Right lobe of liver (tissue), 6 donors: ENCODE results near the gene FAM227B. TPM values are rescaled to one million over a fixed set of nuclear protein-coding genes. Genes with fewer than 3 reads are reported as not detected.
A peak's percentile ranks its signal among the peaks of the same experiment; 100 is the strongest.

Source experiments
- ATAC-seq, 4 donors: fragments of 200-7000 bp; cut with Tn5 transposase; one replicate each; pipeline ENCODE4 v1.9.1; 2020; ENCODE audit warnings: mild to moderate bottlenecking in 4 of 4, moderate library complexity in 4 of 4
- DNase-seq, 3 donors: peaks; one replicate each; pipeline ENCODE4 v3.0.0-alpha.2; 2020
- H3K27ac ChIP-seq, 3 donors: fragments of 200-600 bp; one replicate each; pipeline ENCODE4 v1.8.0; 2022
- H3K27me3 ChIP-seq, 2 donors: fragments of 200-600 bp; one replicate each; pipeline ENCODE4 v1.8.0; 2022
- H3K36me3 ChIP-seq, 4 donors: fragments of 200-600 bp; sonication (generic) in 1 of 4; one replicate each; pipeline versions ENCODE4 v1.5.1 to v1.8.0; 2017 to 2022; ENCODE audit warnings: control low read depth in 1 of 4
- H3K4me1 ChIP-seq, 4 donors: fragments of 200-600 bp; sonication (generic) in 1 of 4; one replicate each; pipeline versions ENCODE4 v1.5.1 to v1.8.0; 2017 to 2022; ENCODE audit warnings: control low read depth in 1 of 4
- H3K4me3 ChIP-seq, 3 donors: fragments of 200-600 bp; one replicate each; pipeline ENCODE4 v1.8.0; 2022
- H3K9me3 ChIP-seq, 4 donors: fragments of 200-600 bp; sonication (generic) in 1 of 4; one replicate each; pipeline versions ENCODE4 v1.5.1 to v1.8.0; 2017 to 2022; ENCODE audit warnings: control low read depth in 1 of 4
- CTCF ChIP-seq, 4 donors: fragments of 200-600 bp in 3 of 4; fragments of 450-650 bp in 1 of 4; IDR thresholded peaks; one replicate each; pipeline versions ENCODE4 v1.5.1 to v1.8.0; 2016 to 2022; ENCODE audit warnings: antibody characterized with exemption in 4 of 4, mild to moderate bottlenecking in 2 of 4
- POLR2A ChIP-seq: fragments of 450-650 bp; IDR thresholded peaks from one replicate; pipeline ENCODE4 v1.6.1; 2017; ENCODE audit warnings: antibody characterized with exemption, mild to moderate bottlenecking
- WGBS: methylation state at CpG from one replicate; pipeline ENCODE4 v1.1.6; 2018; ENCODE audit warnings: low coverage, low lambda C conversion rate; ENCODE audit not compliant: insufficient coverage; ENCODE audit errors: missing lambda C conversion rate; 5-methylcytosine and 5-hydroxymethylcytosine counted together
- intact Hi-C, 2 donors: fragments of 100-400 bp; cut with DNase I; formaldehyde crosslinking; loops; one replicate each; pipeline versions ENCODE4 v1.11.2 to v1.14.1; 2022
- total RNA-seq, 6 experiments: library from RNA; depleted of rRNA in 2 of 6; stranded (reverse); fragments of >200 nt in 2 of 6; fragmentation: NEBNext Ultra II Directional in 3 of 6; extraction: Animal tissue kit (Norgen Biotek cat#: 25700) in 3 of 6; gene quantifications; one replicate each; pipeline versions ENCODE4 v1.1.0 to v1.2.4, GENCODE V29; 2016 to 2023
- donor health status: DM: no; HTN: yes; CAD: no.
- donor health status: DM: no; HTN: no; CAD: no.
- donor health status: DM: no; HTN: no; CAD: no.
- donor health status: DM: no; HTN: yes; CAD: no.
- donor health status: DM: no; HTN: yes; CAD: no.

FAM227B gene
- total RNA-seq, 6 experiments from 2014 or later = 1.3 to 3.2 (median 2.0) TPM

- no peak overlapping the region for H3K4me3 ChIP-seq
- no peaks in the 10 kb centered on the region for H3K27me3 ChIP-seq
- no peak overlapping the region for H3K27ac ChIP-seq
- H3K36me3 ChIP-seq = no peaks in the 10 kb centered on the region
- TF ChIP-seq POLR2A (no peak), CTCF (IDR thresholded peaks at IDR 0.05) (no peak)
- DNase-seq (no peak), ATAC-seq (no peak)
- no peaks in the 10 kb centered on the region for H3K4me1 ChIP-seq
- intact Hi-C loops = no loop called here
- no peaks in the 10 kb centered on the region for H3K9me3 ChIP-seq
Measured at GRCh38 chr15:49441356-49441755, 179.3 kb downstream of the FAM227B start.

GRCh38 chr15:49439678-49440395 lies 180.8 kb downstream of the FAM227B start:
- H3K27me3 ChIP-seq = no peaks in the 10 kb centered on the region
- ATAC-seq = no peak
- DNase-seq = no peak
- H3K9me3 ChIP-seq = no peaks in the 10 kb centered on the region
- intact Hi-C loops = no loop called here
- H3K36me3 ChIP-seq = no peaks in the 10 kb centered on the region
- 47% methylated on average over 5 of the region's 5 CpGs for WGBS
- no peak overlapping the region for H3K27ac ChIP-seq
- H3K4me3 ChIP-seq = no peak overlapping the region
- no peak for TF ChIP-seq POLR2A
- no peak for TF ChIP-seq CTCF (IDR thresholded peaks at IDR 0.05)
- no peaks in the 10 kb centered on the region for H3K4me1 ChIP-seq

GRCh38 chr15:49438962-49439631 lies 181.5 kb downstream of the FAM227B start:
- Histone ChIP-seq H3K9me3 (no peaks in the 10 kb centered on the region), H3K36me3 (no peaks in the 10 kb centered on the region), H3K27me3 (no peaks in the 10 kb centered on the region), H3K4me1 (no peaks in the 10 kb centered on the region), H3K27ac (no peak overlapping the region), H3K4me3 (no peak overlapping the region)
- intact Hi-C loops = no loop called here
- ATAC-seq (peak in 3 of 4 donors; percentile 22 to 57 (median 36)), DNase-seq (peak in 1 of 3 donors; percentile 44)
- TF ChIP-seq CTCF (IDR thresholded peaks at IDR 0.05) (no peak), POLR2A (no peak)
- WGBS = 31% methylated on average over 6 of the region's 6 CpGs

- 71% methylated on average over 2 of the region's 2 CpGs for WGBS
Measured at GRCh38 chr15:49436751-49437150, 183.9 kb downstream of the FAM227B start.

More at GRCh38 chr15:49436751-49437150, 183.9 kb downstream of the FAM227B start:
- TF ChIP-seq CTCF (IDR thresholded peaks at IDR 0.05) (no peak), POLR2A (no peak)
- intact Hi-C loops = no loop called here
- H3K4me1 ChIP-seq = no peaks in the 10 kb centered on the region
- no peak overlapping the region for H3K27ac ChIP-seq
- H3K27me3 ChIP-seq = no peaks in the 10 kb centered on the region
- no peaks in the 10 kb centered on the region for H3K9me3 ChIP-seq
- no peak overlapping the region for H3K4me3 ChIP-seq
- ATAC-seq (no peak), DNase-seq (no peak)
- H3K36me3 ChIP-seq = no peaks in the 10 kb centered on the region
